Spleen (tissue), 7 donors: ENCODE data around the gene ENOX2.

Source experiments
- POLR2A ChIP-seq, 3 donors: fragments of 450-650 bp; IDR thresholded peaks; one replicate each; pipeline ENCODE4 v1.5.1; 2017; ENCODE audit warnings: antibody characterized with exemption in 3 of 3, mild to moderate bottlenecking in 1 of 3
- POLR2AphosphoS5 ChIP-seq, 3 donors: sonication (generic); formaldehyde crosslinking; IDR thresholded peaks; one replicate each; pipeline ENCODE4 v1.5.1; 2017; ENCODE audit warnings: antibody characterized with exemption in 3 of 3
- TF ChIP-seq, protein P1 (sequence below), 11 experiments: fragments of 200-600 bp in 7 of 11; fragments of 450-650 bp in 4 of 11; sonication (generic) in 4 of 11; IDR thresholded peaks in 8 of 11; conservative IDR thresholded peaks in 3 of 11; 1 replicate in 7 of 11; 2 replicates in 4 of 11; pipeline versions ENCODE4 v1.4.0 to v1.8.0; 2016 to 2021; ENCODE audit warnings: antibody characterized with exemption in 11 of 11, inconsistent platforms in 4 of 11, mild to moderate bottlenecking in 1 of 11
- donor health status: DM: no; HTN: no; CAD: no; lungs with moderate emphysema.
- donor health status: DM: no; HTN: no; CAD: no.
- donor health status: DM: no; HTN: no; CAD: no.

DNA sequence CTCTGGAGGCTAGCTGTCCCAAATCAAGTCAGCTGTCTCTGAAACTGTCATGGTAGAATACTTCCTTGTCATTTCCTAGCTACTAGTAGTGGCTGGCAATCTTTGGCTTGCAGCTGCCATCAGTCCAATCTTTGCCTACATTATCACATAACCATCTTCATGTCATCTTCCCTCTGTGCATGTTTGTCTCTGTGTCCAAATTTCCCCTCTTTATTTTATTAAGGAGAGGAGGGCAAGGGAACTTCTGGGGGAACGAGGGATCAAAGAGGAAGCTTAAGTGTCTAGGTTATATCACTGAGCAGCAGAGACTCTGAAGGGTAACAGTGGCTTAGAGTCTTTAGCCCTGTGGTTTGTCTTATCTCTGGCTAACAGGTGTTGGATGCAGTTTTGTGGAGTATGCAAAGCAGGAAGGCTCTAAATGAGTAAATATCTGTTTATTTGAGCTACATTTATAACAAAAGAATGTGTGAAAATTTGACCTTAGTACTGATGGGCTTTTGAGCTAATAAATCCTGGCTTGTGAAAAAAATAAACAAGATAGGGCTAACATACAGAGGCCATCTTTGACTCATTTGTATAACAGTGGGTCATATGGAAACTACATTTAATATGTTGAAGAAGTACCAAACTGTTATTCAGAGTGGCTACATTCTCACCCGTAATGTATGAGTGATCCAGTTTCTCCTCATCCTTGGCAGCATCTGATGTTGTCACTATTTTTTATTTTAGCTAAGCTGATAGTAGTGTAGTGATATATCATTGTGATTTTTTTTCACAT lies 49.4 kb upstream of the ENOX2 start:
- TF ChIP-seq POLR2A (IDR thresholded peaks at IDR 0.05) (no peak), POLR2AphosphoS5 (IDR thresholded peaks at IDR 0.05) (no peak)
- TF ChIP-seq, protein P1, sequence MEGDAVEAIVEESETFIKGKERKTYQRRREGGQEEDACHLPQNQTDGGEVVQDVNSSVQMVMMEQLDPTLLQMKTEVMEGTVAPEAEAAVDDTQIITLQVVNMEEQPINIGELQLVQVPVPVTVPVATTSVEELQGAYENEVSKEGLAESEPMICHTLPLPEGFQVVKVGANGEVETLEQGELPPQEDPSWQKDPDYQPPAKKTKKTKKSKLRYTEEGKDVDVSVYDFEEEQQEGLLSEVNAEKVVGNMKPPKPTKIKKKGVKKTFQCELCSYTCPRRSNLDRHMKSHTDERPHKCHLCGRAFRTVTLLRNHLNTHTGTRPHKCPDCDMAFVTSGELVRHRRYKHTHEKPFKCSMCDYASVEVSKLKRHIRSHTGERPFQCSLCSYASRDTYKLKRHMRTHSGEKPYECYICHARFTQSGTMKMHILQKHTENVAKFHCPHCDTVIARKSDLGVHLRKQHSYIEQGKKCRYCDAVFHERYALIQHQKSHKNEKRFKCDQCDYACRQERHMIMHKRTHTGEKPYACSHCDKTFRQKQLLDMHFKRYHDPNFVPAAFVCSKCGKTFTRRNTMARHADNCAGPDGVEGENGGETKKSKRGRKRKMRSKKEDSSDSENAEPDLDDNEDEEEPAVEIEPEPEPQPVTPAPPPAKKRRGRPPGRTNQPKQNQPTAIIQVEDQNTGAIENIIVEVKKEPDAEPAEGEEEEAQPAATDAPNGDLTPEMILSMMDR (IDR thresholded peaks at IDR 0.05 in 8 of 11, conservative IDR thresholded peaks at IDR 0.05 in 3 of 11), result no peak
